Epithelial cell of prostate (primary cell): Measurements from ENCODE around the gene TMED7.

Experiments used
- DNase-seq: peaks from one replicate; pipeline ENCODE4 v3.0.0-alpha.2; 2011; ENCODE audit warnings: low read depth, low spot score
- H3K27ac ChIP-seq: fragments of 450-650 bp; 2 replicates; pipeline ENCODE4 v1.5.1; 2017; ENCODE audit warnings: mild to moderate bottlenecking

Gene TMED7

GRCh38 chr5:115629903-115630302 lies 4.1 kb upstream of the TMED7 start:
- no peak for DNase-seq
- H3K27ac ChIP-seq, result no peak overlapping the region

- H3K27ac ChIP-seq, result no peak overlapping the region
- DNase-seq, result no peak
Measured at GRCh38 chr5:115627295-115627865, 1.5 kb upstream of the TMED7 start.

GRCh38 chr5:115626445-115626823 lies 598 bp upstream of the TMED7 start:
- no peak for DNase-seq
- peak overlapping the region; percentile 76 for H3K27ac ChIP-seq

GRCh38 chr5:115624994-115625393 lies 842 bp downstream of the TMED7 start:
- DNase-seq, result no peak
- H3K27ac ChIP-seq, result peak overlapping the region; percentile 76

GRCh38 chr5:115623658-115624057 lies 2.2 kb downstream of the TMED7 start:
- H3K27ac ChIP-seq, result no peak overlapping the region
- no peak for DNase-seq

GRCh38 chr5:115621365-115621900 lies 4.4 kb downstream of the TMED7 start:
- DNase-seq, result no peak

GRCh38 chr5:115616892-115617291 lies 8.9 kb downstream of the TMED7 start:
- no peak for DNase-seq
- H3K27ac ChIP-seq, result no peak overlapping the region

More at GRCh38 chr5:115621365-115621900, 4.4 kb downstream of the TMED7 start:
- no peak overlapping the region for H3K27ac ChIP-seq

- DNase-seq, result no peak
- no peak overlapping the region for H3K27ac ChIP-seq
Measured at GRCh38 chr5:115616472-115616871, 9.4 kb downstream of the TMED7 start.

GRCh38 chr5:115611873-115612272 lies 14.0 kb downstream of the TMED7 start:
- no peak for DNase-seq
- no peak overlapping the region for H3K27ac ChIP-seq

- no peak overlapping the region for H3K27ac ChIP-seq
- DNase-seq, result no peak
Measured at GRCh38 chr5:115607935-115608334, 17.9 kb downstream of the TMED7 start.

- no peak for DNase-seq
- no peak overlapping the region for H3K27ac ChIP-seq
Measured at GRCh38 chr5:115605436-115605835, 20.4 kb downstream of the TMED7 start.

GRCh38 chr5:115602591-115603125 lies 23.2 kb downstream of the TMED7 start:
- no peak overlapping the region for H3K27ac ChIP-seq

GRCh38 chr5:115601701-115602590 lies 23.9 kb downstream of the TMED7 start, which contains the start of gene TICAM2:
TSS of gene TICAM2 (minus strand) at chr5:115602479. CDS start at chr5:115581256, 21,223 bp downstream.
- H3K27ac ChIP-seq, result peak within 1 kb of the TSS; percentile 22
- DNase-seq, result no peak

More at GRCh38 chr5:115602591-115603125, 23.2 kb downstream of the TMED7 start:
- no peak for DNase-seq

GRCh38 chr5:115600766-115601165 lies 25.1 kb downstream of the TMED7 start:
- H3K27ac ChIP-seq, result no peak overlapping the region
- DNase-seq, result no peak

GRCh38 chr5:115599924-115600323 lies 25.9 kb downstream of the TMED7 start:
- no peak for DNase-seq

GRCh38 chr5:115599502-115599901 lies 26.3 kb downstream of the TMED7 start:
- H3K27ac ChIP-seq, result no peak overlapping the region
- no peak for DNase-seq

More at GRCh38 chr5:115599924-115600323, 25.9 kb downstream of the TMED7 start:
- H3K27ac ChIP-seq, result no peak overlapping the region

- no peak for DNase-seq
- no peak overlapping the region for H3K27ac ChIP-seq
Measured at GRCh38 chr5:115594128-115595047, 31.4 kb downstream of the TMED7 start.

GRCh38 chr5:115589043-115589442 lies 36.8 kb downstream of the TMED7 start:
- no peak for DNase-seq
- H3K27ac ChIP-seq, result no peak overlapping the region

GRCh38 chr5:115588640-115589039 lies 37.2 kb downstream of the TMED7 start:
- DNase-seq, result no peak
- no peak overlapping the region for H3K27ac ChIP-seq
